Type B pancreatic cell (in vitro differentiated cells): ENCODE data around the gene RAB1B. TPM values are rescaled to one million over a fixed set of nuclear protein-coding genes. Genes with fewer than 3 reads are reported as not detected.

Source experiments
- DNase-seq: peaks from one replicate; pipeline ENCODE4 v3.0.0; 2021; ENCODE audit warnings: mixed read lengths; ENCODE audit not compliant: unreplicated experiment; ENCODE audit errors: extremely low spot score
- H3K27ac Mint-ChIP-seq: 2 replicates; pipeline ENCODE4 v1.8.0; 2021; ENCODE audit warnings: mild to moderate bottlenecking, mixed read lengths
- H3K27me3 Mint-ChIP-seq: 2 replicates; pipeline ENCODE4 v1.8.0; 2021; ENCODE audit warnings: mixed read lengths
- H3K36me3 Mint-ChIP-seq: 2 replicates; pipeline ENCODE4 v1.8.0; 2021; ENCODE audit warnings: mixed read lengths
- H3K4me1 Mint-ChIP-seq: one replicate; pipeline ENCODE4 v1.8.0; 2021; ENCODE audit warnings: mixed read lengths; ENCODE audit not compliant: unreplicated experiment
- H3K4me3 Mint-ChIP-seq: 2 replicates; pipeline ENCODE4 v1.8.0; 2021; ENCODE audit warnings: mild to moderate bottlenecking, mixed read lengths
- H3K9me3 Mint-ChIP-seq: 2 replicates; pipeline ENCODE4 v1.8.0; 2021; ENCODE audit warnings: mixed read lengths
- total RNA-seq: library from RNA; stranded (reverse); gene quantifications from 2 replicates; pipeline ENCODE4 v1.2.1, GENCODE V29; 2021; ENCODE audit warnings: low replicate concordance
- TF ChIP-seq, protein P1 (sequence below): fragments of 200-600 bp; sonication (generic); conservative IDR thresholded peaks from 2 replicates; pipeline ENCODE4 v1.5.0; 2021; ENCODE audit warnings: antibody characterized with exemption, mild to moderate bottlenecking

RAB1B gene
- total RNA-seq, 1 donor from 2014 or later, result 96.4 TPM

DNA sequence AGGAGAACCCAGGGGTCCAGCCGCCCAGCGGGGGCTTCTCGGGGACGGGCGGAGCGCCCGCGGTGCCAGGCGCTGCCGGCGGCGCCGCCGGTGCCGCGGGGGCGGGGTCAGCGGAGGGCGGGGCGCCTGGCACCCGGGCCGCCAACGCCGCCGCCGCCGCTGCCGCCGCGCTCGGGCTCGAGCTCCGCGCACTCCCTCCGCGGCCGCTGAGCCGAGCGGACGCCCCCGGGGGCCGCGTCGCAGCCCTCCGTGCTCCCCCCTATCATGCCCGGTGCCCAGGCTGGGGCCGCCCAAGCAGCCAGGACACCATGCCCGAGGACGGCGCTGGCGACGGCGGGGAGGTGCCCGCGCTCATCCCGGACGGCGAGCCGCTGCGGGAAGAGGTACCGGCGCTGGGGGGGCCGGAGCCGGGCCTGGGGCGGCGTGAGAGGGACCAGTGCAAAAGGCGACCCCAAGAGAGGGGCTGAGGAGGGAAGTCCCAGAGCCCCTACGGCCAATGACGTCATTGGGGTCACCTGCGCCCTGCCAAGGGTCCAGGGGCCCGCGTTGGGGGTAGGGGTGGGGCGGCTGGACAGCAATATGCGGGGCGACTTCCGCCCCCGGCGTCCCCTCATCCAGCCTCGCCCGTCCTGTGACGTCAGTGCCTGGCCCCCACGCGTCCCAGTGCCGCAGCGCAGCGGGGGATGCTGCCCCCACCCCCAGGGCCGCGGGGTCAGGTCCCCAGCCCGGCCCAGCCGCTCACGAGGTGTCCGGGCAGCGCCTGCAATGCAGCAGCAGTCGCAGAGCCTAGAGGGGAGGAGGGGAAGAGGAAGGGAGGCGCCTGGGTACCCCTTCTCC, 23.5 kb downstream of the RAB1B start, which contains the start of gene TMEM151A:
Gene TMEM151A, plus strand, starts transcription at position 189 of the 837 bp plus-strand sequence. Its CDS starts 120 bp downstream, at position 309.
- peaks cover 47% of the 10 kb centered on the region for H3K27me3 Mint-ChIP-seq
- H3K4me1 Mint-ChIP-seq, result peaks cover 18% of the 10 kb centered on the region
- DNase-seq, result no peak
- TF ChIP-seq, protein P1, sequence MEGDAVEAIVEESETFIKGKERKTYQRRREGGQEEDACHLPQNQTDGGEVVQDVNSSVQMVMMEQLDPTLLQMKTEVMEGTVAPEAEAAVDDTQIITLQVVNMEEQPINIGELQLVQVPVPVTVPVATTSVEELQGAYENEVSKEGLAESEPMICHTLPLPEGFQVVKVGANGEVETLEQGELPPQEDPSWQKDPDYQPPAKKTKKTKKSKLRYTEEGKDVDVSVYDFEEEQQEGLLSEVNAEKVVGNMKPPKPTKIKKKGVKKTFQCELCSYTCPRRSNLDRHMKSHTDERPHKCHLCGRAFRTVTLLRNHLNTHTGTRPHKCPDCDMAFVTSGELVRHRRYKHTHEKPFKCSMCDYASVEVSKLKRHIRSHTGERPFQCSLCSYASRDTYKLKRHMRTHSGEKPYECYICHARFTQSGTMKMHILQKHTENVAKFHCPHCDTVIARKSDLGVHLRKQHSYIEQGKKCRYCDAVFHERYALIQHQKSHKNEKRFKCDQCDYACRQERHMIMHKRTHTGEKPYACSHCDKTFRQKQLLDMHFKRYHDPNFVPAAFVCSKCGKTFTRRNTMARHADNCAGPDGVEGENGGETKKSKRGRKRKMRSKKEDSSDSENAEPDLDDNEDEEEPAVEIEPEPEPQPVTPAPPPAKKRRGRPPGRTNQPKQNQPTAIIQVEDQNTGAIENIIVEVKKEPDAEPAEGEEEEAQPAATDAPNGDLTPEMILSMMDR, result no peak
- peaks cover 3% of the 10 kb centered on the region for H3K36me3 Mint-ChIP-seq
- H3K27ac Mint-ChIP-seq, result peak within 1 kb of the TSS; percentile 98
- peak within 1 kb of the TSS; percentile 93 for H3K4me3 Mint-ChIP-seq
- H3K9me3 Mint-ChIP-seq, result no peaks in the 10 kb centered on the region

- H3K27me3 Mint-ChIP-seq, result peaks cover 53% of the 10 kb centered on the region
- H3K36me3 Mint-ChIP-seq, result peaks cover 3% of the 10 kb centered on the region
- H3K4me3 Mint-ChIP-seq, result peak overlapping the region; percentile 76
- no peak for DNase-seq
- no peak overlapping the region for H3K27ac Mint-ChIP-seq
- H3K9me3 Mint-ChIP-seq, result no peaks in the 10 kb centered on the region
- TF ChIP-seq, protein P1, result no peak
- H3K4me1 Mint-ChIP-seq, result peaks cover 18% of the 10 kb centered on the region
Observed at GRCh38 chr11:66292543-66293332, 24.3 kb downstream of the RAB1B start.

DNA sequence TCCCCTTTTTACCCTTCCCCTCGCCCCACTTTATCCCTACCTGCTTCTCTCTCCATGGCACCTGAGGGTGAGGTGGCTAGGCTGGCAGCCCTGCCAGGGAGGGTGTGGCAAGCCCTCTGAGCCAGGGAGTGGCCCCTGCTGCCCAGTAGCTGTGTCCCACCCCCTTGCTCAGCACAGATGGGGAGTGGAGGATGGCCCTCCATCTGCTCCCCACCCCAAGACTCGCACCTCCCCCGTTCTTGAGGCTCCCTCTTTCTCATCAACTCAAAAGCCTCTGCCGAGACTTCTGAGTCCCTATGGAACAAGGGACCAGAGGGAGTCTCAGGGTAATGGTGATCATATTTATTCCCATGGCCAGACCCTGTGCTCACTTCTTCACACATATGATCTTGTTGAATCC, 24.9 kb downstream of the RAB1B start:
- H3K27ac Mint-ChIP-seq, result no peak overlapping the region
- H3K27me3 Mint-ChIP-seq, result peaks cover 57% of the 10 kb centered on the region
- peaks cover 3% of the 10 kb centered on the region for H3K36me3 Mint-ChIP-seq
- H3K4me1 Mint-ChIP-seq, result peaks cover 18% of the 10 kb centered on the region
- TF ChIP-seq, protein P1, result no peak
- no peaks in the 10 kb centered on the region for H3K9me3 Mint-ChIP-seq
- DNase-seq, result no peak
- H3K4me3 Mint-ChIP-seq, result peak overlapping the region; percentile 37

DNA sequence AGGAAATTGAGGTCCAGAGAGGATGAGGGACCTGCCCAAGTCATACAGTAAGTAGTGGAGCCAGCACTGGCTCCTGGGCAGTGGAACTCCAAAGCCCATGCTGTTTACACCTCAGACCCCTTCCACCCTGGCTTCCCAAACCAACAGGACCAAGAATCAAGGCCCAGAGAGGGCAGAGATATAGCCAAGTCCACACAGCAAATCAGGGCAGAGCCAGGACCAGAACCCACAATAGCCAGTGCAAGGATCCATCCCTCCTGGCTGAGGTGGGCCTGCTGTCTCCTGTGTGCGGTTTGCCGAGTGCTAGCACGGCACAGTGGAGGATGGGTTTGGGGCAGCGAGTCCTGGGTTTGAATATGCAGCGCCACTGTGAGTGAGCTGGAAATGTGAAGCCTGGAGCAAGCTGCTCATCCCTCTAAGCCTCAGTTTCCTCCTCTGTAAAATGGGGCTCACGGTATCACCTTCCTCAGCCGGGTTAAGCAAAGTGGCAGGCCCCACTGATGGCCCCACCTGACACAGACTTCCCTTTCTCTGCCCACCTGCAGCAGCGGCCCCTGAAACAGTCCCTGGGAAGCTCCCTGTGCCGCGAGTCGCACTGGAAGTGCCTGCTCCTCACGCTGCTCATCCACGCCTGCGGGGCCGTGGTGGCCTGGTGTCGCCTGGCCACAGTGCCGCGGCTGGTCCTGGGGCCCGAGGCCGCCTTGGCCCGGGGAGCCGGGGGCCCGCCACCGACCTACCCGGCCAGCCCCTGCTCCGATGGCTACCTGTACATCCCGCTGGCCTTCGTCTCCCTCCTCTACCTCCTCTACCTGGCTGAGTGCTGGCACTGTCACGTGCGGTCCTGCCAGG, 25.6 kb downstream of the RAB1B start:
- Mint-ChIP-seq H3K27me3 (peaks cover 56% of the 10 kb centered on the region), H3K27ac (no peak overlapping the region), H3K4me1 (peaks cover 18% of the 10 kb centered on the region), H3K9me3 (no peaks in the 10 kb centered on the region), H3K4me3 (peak overlapping the region; percentile 37), H3K36me3 (peaks cover 3% of the 10 kb centered on the region)
- no peak for DNase-seq
- TF ChIP-seq, protein P1, result no peak
